Prostate gland (tissue), 2 donors: ENCODE data around the gene ATP1A3.

Source experiments
- POLR2AphosphoS5 ChIP-seq: sonication (generic); formaldehyde crosslinking; IDR thresholded peaks from one replicate; pipeline ENCODE4 v1.6.1; 2017; ENCODE audit warnings: antibody characterized with exemption
- TF ChIP-seq, protein P1 (sequence below), 4 experiments: fragments of 200-600 bp in 2 of 4; fragments of 450-650 bp in 2 of 4; sonication (generic) in 2 of 4; IDR thresholded peaks; 1 replicate in 3 of 4; 2 replicates in 1 of 4; pipeline ENCODE4 v1.5.1; 2016 to 2019; ENCODE audit warnings: antibody characterized with exemption in 4 of 4, mild to moderate bottlenecking in 2 of 4, moderate library complexity in 2 of 4

DNA sequence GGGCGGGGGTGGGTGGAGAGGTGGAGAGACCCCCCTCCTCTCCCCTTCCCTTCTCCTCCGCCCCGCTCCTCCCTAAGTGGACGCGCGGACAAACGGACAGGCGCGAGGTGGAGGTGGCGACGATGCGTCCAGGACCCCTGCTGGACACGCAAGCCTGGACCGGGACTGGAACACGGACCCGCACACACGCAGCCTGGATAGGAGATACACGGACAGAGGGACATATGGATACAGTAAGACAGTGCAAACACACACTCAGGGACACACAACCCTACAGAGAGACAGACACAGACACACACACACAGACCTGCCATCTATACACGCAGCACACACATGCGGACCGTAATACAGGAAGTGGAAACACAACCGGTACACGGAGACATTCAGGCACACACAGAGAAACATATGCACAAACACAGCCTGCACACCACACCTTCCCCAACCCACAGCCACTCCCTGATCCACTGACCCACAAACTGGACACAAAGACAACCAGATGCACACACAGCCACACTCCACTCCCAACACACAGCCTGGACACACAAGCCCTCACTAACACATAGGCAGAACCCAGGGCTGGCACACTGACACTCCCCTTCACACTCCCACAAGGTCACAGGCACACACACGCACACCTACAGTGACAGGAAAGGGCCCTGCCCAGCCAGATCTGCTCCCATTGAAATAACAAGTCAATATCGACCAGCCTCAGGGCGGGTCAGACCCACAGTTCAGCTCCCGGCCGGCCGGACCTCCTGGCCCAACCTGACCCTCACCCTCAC is 65.1 kb downstream of the ATP1A3 start:
- TF ChIP-seq, protein P1, sequence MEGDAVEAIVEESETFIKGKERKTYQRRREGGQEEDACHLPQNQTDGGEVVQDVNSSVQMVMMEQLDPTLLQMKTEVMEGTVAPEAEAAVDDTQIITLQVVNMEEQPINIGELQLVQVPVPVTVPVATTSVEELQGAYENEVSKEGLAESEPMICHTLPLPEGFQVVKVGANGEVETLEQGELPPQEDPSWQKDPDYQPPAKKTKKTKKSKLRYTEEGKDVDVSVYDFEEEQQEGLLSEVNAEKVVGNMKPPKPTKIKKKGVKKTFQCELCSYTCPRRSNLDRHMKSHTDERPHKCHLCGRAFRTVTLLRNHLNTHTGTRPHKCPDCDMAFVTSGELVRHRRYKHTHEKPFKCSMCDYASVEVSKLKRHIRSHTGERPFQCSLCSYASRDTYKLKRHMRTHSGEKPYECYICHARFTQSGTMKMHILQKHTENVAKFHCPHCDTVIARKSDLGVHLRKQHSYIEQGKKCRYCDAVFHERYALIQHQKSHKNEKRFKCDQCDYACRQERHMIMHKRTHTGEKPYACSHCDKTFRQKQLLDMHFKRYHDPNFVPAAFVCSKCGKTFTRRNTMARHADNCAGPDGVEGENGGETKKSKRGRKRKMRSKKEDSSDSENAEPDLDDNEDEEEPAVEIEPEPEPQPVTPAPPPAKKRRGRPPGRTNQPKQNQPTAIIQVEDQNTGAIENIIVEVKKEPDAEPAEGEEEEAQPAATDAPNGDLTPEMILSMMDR (IDR thresholded peaks at IDR 0.05): no peak
- TF ChIP-seq POLR2AphosphoS5: no peak
